Measurements from ENCODE around the gene SLC39A7.

SLC39A7 gene, protein sequence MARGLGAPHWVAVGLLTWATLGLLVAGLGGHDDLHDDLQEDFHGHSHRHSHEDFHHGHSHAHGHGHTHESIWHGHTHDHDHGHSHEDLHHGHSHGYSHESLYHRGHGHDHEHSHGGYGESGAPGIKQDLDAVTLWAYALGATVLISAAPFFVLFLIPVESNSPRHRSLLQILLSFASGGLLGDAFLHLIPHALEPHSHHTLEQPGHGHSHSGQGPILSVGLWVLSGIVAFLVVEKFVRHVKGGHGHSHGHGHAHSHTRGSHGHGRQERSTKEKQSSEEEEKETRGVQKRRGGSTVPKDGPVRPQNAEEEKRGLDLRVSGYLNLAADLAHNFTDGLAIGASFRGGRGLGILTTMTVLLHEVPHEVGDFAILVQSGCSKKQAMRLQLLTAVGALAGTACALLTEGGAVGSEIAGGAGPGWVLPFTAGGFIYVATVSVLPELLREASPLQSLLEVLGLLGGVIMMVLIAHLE

DNA sequence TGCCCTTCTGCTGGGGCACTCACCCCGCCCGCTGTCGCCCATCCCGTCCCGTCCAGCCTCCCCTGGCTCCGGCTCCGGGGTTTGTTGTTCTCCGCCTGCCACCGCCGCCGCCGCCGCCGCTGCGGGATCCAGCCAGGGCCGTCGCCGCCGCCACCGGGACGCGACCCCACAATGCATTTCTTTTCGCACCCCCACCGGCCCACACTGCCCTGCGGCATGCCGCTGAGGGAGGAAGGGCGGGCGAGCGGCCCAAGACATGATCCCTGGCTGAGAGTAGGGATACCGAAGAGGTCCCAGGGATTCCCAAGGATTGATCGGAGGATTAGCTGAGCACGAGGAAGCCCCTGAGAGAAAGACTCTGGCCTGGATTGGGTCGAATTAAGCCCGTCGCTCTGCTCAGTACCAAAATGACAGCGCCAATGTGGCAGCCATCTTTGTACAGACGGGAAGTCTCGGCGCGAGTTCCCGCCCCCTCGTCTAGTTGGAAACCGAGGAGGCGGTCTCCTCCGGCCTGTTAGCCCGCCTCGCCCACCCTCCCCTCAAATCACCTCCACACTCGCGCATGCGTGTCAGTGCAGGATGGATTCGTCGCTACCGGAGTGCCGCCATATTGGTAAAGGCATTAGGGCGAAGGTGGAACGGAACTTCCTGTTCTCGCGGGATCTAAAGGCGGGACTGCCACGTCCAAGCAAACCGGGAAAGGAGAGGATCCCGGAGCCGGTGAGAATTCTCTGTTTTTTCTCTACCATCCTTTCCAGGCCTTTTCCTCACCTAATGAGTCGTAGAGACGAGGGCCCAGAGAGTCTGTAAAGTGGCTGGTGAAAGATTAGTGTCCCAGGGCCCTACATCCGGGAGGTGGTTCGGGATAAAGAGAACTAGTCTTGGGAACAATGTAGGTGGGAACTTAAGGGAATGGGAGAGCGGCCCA, at the start of gene SLC39A7, which contains the start of gene RXRB:
Gene SLC39A7 (plus strand): TSS at position 649 of the 928 bp plus-strand sequence. CDS start 379 bp downstream, outside the sequence.
Gene RXRB (minus strand): TSS at position 447 of the 928 bp plus-strand sequence. CDS start 189 bp downstream, at position 258.
- DNase-seq = peak; percentile 97 to 98

DNA sequence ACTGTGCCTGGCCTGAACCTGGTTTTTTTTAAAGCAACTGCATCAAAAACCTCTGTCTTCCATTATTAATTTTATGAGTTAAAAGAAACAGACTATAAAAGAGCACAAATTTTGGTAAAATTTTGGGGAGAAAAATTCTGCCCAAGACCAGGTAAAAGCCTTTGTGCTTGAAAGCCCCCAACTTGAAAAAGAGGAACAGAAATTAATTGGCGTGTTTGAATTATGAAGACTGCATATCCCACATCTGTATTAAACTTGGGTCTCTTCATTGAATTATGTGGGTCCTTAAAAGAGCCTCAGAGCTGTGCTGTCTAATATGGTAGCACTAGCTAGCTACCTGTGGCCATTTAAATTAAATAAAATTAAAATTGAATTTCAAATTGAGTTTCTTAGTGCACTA, 49.6 kb upstream of the SLC39A7 start:
- no peak for DNase-seq

DNA sequence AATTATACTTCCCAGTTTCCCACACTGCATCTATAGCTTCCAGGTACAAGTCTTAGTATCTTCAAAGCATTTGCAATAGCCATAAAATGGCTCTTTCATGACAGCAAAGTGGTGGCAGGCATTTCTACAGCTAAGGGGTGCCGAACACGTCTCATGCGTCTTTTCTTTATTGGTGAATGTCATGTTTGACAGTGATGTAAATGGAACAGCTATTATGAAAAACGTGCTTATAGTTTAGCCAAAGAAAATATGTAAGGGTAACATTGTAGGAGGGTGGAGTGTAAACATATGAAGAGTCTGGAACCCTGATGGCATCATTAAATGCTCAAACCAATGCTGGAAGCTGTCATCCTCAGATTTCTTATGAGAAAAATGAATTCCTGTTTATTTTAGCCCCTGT, 46.3 kb upstream of the SLC39A7 start:
- DNase-seq = no peak

DNA sequence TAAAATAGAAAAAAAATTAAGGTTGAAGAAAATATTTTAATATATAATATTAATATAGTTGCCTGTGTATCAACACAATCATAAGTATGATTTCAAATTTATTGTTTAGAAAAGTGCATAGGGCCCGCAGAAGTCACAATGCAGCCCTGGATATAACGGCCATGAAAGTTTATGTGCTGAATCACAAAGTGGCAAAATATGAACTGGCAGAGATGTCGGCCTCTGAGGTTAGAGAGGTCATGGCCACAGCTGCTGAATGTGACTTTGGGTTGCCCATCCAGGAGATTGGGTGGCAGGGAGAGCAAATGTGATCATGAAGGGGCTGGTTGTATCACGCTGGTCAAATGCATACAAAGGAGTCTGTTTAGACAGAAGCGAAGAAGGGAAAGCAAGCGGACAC, 44.1 kb upstream of the SLC39A7 start:
- DNase-seq = no peak

DNA sequence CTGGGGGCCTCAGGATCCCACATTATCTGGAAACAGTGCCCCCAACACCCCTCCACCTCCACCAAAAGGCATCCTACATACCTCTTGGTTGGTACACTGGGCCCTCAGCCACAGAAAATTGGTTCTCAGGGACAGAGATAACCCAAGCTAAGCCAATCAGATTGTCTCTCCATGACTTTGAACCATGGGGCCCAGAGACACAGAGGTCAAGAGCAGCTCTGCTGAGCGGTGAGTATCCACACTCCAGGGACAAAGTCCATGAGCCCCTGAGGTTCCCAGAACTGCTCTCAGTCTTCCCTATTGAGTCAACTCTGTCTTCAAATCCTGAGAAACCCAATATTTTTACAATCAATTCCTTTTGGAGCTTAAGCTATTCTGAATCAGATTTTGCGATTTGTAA, 43.7 kb upstream of the SLC39A7 start:
- no peak for DNase-seq

DNA sequence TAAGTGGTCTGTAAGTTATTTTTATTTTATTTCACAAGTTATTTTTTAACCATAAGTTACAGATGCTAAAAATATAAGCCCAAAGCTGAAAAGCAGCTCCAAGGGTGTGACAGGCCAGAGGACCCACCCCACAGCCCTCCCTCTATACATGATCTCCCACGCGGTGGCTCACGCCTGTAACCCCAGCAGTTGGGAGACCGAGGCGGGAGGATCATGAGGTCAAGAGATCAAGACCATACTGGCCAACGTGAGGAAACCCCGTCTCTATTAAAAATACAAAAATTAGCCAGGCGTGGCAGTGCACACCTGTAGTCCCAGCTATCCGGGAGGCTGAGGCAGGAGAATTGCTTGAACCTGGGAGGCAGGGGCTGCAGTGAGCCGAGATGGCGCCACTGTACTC, 40.6 kb upstream of the SLC39A7 start:
- no peak for DNase-seq

DNA sequence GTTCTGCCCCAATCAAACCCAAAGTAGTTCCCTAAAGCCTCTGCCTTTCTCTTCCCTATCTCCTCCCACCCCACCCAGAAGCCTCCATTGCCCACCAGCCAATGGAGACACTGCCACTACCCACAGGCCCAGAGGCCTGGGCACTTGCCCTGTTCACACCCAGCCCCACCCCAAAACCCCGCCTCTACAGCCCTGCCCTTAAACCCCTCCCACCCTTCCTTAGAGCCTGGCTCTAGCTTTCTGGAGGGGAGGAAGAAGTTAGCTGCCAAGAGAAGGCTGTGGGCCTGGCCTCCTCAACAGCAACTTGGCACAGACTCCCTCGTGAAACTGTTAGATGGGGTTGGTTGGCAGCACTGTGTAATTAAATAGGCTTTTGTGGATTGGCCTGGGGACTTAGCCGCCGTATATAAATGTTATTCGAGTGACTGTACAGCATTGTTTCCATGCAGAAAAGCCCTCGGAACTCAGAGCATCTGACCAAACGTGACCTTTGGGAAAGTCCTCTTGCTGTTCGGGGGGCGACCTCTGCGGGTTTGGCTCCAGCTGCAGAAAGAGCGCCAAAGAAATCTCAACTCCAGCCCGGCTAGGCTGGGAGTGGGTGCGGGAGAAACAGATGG, 39.8 kb upstream of the SLC39A7 start:
- DNase-seq = no peak

DNA sequence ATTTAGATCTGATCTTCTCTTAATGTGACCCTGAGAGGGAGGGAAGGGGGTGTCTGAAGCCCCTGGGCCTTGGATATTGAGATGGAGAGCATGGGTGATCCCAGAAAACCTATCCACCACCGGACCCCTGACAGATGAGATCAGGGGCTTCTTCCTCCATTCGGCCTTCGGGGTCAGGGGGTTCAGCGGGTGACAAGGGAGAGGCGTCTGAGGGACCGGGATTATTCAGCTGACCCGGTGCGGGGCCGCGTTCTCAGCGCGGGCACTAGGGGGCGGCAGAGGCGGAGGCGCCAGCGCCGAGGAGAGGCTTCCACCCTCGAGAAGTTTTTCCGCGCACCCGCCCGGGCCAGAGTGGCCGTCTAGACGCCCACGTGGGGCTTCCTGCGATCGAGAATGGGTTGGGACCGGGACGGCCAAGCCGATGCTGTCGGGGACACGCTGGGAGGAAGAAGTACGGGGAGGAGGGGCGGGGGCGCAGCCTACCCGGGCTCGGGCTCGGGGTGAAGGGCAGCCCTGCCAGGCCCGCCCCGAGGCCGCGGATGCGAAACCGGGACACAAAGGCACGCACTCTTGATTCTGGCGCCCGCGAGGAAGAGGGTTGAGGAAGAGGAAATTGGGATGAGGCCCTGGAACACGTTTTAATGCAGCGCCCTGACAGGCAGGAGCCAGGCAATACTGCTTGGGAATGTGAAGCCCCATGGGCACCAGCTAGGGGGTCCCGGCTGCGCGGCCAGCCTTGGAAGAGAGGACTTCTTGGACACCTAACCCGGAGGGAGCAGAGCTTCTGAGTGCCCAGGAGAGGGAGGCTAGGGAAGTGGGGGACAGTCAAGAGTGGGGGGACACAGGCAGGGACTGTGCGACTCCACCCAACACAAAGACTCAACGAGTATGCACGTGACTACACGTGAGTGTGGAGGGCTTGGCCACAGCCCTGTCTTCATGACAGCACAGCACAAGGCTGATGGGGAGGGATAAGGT, 39.0 kb upstream of the SLC39A7 start:
- DNase-seq = peak; percentile 33 to 49

DNA sequence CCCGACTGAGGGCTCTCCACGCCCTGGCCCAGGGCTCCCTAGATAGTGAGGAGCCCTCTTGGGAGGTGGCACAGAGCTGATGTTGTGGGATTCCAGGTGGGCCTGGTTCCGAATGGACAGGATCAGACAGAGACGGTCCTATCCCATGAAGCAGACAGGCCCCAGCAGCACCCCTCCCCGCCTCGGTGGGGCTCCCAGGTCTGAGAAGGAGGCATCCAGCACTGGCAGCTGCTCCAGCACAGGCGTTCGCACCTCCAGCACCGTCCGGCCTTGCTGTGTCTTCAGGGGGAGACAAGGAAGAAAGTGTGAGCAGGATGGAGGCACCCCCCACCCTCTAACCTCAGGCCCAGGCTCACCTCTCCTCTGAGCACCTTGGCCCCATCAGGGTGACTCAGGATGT, 37.1 kb upstream of the SLC39A7 start:
- DNase-seq = no peak

DNA sequence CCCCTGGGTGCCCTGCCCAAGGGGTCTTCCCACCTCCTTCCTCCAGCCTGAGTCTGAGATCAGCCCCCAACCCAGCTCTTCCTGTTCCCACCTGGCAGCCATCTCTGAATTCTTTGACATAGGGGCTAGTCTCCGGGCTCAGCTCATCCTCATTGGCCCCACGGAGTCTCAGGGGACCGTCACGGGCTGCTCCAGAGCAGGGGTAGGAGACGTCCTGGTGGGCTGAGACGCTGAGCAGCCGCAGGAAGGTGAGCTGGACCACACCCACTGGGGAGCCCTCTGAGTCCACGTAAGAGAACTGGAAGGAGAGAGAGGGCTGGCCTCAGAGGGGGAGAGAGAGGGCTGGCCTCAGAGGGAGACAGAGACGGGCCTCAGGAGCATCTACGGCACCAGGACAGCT, 36.5 kb upstream of the SLC39A7 start:
- DNase-seq = no peak

DNA sequence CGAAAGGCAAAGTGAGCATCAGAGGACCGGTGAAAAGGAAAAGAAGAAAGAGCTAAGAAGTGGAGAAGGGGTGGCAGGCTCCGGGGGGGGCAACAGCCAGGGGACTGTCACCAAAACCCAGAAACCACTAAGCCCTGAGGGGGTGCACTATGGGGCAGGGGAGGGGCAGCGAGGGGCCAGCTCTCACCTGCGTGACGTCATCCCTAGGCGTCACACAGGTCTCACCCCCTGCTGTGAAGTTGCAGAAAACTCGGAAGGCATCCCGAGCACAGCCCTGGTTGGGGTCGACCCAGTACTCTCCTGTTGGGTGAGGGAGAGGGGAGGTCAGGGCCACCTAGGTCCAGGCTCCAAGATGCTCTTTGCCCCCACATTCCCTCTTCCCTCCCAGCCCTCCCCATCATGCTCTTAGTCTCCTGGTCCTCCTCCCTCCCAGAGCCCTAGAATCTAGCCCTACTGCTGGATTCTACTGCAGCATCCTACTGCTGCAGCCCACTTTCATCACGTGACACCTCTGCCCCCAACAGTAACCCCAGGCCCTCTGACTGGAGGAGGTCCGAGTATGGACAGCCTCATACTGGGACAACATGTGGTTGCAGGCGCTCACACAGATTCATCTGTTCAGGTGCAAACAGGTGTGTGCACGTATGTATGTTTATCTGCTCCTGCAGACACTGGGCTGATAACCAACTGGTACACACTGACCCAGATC, 35.8 kb upstream of the SLC39A7 start:
- no peak for DNase-seq

DNA sequence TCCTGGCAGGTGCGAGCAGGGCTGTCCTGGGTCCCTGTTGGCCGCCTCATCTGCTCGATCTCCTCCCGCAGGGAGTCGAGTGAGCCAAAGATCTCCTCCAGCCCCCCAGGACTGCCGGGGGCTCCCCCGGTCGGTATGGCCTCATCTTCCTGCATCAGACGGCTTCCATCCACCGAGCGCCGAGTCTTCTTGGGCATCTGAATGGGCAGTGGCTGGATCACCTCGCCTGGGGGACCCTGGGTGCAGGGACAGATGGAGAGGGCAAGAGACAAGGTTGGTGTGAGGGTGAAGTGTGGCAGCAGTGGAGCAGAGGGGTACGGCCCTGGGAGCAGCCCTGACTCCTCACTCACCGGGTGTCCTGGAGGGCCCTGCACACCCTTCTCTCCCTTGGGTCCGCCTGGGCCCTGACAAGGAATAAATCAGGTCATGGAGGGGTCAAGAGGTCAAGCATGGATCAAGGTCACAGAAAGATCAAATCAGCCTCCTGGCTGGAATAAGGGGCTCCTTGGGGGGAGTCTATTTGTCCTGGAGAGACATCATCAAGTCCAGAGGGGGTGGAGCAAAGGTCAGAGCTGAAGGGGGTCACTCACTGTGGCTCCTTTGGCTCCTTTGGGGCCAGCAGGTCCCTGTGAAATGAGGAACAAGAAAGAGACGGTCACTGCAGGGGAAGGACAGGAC, 34.9 kb upstream of the SLC39A7 start:
- DNase-seq = no peak

DNA sequence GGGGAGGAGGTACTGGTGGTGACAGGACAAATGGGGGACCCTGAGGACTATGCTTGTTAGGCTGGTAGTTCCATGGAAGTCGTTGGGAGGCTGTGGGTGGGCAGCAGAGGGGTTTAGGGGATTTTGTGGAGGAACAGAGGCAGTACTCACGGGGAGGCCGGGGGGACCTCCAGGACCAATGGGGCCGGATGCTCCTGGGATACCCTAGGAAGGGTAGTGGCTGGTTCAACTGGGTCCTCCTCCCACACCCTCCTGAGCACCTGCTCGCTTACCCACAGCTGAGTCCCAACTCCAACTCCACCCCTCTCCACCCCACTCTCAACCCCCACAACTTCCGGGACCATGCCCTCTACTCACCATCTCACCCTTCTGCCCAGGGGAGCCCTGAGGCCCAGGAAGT, 34.3 kb upstream of the SLC39A7 start:
- no peak for DNase-seq

DNA sequence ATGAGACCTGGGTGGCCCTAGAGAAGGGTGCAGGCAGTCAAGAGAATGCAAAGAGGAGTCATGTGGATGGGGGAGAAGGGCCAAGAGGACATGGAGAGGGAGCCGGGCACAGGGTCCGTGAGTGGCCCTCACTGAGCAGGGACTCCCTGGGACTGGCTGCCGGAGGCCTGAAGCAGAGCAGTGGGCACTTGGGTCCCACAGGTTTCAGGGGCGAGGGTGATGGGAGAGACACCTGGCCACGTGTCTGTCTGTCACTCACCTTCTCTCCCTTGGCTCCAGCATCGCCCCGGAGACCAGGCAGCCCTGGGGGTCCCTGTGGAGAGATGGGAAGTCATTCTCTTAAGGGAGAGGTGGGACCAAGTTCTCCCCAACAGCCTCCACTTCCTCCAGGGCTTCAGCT, 33.9 kb upstream of the SLC39A7 start:
- DNase-seq = no peak

DNA sequence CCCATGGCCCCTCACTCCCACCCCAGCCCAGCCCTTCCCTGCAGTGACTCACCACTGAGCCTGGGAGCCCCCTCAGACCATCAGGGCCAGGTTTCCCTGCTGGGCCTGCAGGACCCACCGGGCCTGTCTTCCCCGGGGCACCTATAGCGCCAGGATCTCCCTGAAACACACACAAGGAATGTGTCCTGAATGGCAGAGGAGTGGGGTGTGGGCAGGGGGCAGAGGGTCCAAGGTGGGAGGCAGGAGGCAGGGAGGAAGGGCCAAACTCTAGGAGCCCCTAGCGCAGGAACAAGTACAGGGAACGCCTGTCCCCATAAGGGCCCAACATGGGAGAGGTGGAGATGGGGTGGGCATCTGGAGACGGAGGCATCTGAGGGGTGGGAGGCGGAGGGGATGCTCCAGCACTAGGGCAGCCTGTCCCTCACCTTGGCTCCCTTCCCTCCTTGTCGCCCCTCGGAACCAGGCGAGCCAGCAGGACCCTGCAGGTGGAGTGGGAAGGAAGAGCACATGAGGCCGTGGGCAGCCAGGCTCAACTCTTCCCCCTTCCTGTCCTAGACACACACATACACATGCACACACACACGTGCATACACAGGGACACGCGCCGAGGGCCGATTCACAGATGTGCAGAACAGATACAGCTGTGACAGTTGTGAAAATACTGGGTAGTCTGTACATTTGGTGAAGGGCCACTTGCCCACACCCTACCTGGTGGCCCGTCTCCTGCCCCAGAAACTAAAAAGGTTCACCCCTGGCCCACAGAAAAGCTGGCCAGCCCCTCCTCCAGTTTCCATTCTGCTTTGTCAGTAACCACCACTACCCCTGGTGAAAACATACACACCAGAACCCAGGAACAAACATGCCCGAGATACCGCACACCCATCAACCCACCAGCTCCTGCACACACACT, 33.0 kb upstream of the SLC39A7 start:
- DNase-seq = no peak

DNA sequence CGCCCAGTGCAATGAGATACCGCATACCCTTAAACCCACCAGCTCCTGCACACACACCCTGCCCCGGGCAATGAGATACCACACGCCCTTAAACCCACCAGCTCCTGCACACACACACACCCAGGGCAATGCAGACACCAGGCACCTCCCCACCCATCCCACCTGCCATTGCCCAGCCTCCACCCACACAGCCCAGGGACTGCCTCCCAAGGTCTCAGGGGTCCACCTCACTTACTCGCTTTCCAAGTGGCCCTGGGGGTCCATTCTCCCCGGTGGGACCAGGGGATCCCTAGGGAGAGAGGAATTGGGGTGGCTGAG, 32.4 kb upstream of the SLC39A7 start:
- no peak for DNase-seq

DNA sequence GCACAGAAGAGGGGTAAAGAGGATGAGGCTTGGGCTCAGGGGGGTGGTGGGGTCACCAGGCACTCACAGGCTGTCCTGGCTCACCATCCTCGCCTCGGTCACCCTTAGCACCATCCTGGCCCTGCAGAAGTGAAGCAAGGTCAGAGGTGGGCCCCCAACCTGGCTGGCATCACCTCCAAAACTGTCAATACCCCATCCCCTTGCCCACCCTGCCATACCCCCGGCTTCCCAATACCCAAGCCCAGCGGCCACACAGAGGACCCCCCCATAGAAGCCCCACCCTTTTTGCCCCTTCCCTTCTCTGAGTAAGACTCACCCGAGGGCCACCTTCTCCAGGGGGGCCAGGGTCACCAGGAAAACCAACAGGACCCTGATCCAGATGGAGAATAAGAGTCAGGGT, 32.0 kb upstream of the SLC39A7 start:
- DNase-seq = no peak

DNA sequence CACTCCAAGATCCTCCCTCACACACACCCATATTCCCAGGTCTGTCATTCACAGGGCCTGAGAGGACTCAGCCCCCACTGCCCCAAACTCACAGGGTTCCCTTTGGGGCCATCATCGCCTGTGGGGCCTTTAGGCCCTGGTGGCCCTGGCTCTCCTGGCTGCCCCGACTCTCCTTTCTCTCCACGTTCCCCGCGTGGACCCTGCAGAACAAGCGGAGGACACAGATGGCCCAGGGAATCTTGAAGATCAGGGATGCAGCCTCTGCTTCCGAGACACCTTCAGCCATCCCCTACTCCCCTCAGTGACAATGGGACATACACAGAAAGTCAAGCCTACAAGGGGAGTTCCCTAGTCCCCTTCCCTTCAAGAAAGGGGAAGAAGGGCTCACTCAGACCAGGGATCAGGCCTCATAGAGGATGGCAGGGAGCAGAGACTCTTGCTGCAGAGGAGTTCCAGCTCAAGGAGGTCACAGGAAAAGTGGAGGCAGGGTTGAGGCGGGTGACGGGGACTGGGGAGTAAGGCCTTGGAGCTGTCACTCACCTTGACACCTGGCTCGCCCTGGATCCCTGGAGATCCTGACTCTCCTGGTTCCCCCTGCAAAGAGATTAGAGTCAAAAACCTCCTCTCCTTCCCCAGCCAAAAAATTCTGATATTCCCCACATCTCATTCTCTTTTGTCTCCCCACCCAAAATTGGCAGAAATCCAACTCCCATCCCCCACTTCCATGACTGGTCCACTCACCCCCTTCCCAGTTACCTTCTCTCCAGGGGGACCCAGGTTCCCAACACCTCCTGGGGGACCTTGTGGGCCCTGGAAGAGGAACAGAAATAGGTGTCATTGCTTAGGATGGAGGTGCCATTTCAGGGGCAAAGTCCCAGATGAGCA, 31.1 kb upstream of the SLC39A7 start:
- DNase-seq = no peak

Measured in SHP77 (cell line).